Measurements from ENCODE around the gene SLBP. TPM values are rescaled to one million over a fixed set of nuclear protein-coding genes. Genes with fewer than 3 reads are reported as not detected.

The SLBP gene
- polyA plus RNA-seq (2013, experiment 1 of 2) = 52.1 TPM
- 51.7 TPM for polyA plus RNA-seq (2013, experiment 2 of 2)

DNA sequence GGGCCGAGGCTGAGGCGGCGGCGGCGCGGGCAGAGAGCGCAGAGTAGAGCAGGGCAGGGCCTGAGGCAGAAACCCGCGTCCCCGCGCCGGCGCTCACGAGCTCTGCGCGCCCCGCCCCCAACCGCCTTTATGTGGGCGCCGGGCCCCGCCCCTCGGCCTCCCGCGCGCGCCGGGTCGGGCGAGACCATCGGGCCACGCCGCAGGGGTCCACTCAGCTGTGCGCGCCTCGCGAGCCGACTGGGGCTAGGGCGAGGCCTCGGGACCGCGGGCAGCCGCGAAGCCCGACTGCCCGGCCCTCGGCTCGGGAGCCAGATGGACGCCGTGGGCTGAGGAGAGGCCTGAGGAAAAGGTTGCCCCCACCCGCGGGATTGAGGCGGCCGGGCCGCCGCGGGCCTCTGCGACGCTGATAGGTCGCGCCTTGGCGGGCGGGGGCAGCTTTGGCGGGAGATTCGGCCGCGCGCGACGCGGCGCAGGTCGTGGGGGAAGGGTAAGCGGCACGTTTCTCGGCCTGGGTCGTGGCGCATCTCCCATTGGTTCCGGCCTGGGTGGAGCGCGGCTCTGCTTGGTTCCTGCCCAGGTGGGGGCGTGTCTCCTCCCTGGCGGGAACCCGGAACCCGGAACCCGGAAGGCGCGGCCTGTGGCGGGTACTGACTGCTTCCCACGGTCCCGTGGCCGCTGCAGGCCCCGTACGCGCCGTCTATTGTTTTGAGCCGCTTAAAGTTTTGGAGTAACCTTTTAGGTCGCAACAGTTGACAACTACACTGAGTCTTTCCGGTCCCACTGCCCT lies at the start of gene SLBP:
Gene SLBP, minus strand, starts transcription at position 104 of the 787 bp plus-strand sequence. CDS start 131 bp downstream, outside the sequence.
- no peaks in the 10 kb centered on the region for H3K27me3 ChIP-seq (ENCODE audit: insufficient read depth, low read length)
- peak within 1 kb of the TSS; percentile 98 for H3K9ac ChIP-seq (ENCODE audit: low read depth, low read length)
- no peaks in the 10 kb centered on the region for H3K9me3 ChIP-seq (ENCODE audit: insufficient read depth, low read depth, low read length)
- H3K4me1 ChIP-seq (ENCODE audit: insufficient read depth, low read length) = no peaks in the 10 kb centered on the region
- peaks cover 28% of the 10 kb centered on the region for H3K36me3 ChIP-seq (ENCODE audit: insufficient read depth, low read length)
- WGBS = under 1% methylated on average over 98 of the region's 98 CpGs
- peak within 1 kb of the TSS; percentile 81 for H3K4me3 ChIP-seq (ENCODE audit: low read length)
- H3K27ac ChIP-seq (ENCODE audit: low read depth, low read length) = peak within 1 kb of the TSS; percentile 99

DNA sequence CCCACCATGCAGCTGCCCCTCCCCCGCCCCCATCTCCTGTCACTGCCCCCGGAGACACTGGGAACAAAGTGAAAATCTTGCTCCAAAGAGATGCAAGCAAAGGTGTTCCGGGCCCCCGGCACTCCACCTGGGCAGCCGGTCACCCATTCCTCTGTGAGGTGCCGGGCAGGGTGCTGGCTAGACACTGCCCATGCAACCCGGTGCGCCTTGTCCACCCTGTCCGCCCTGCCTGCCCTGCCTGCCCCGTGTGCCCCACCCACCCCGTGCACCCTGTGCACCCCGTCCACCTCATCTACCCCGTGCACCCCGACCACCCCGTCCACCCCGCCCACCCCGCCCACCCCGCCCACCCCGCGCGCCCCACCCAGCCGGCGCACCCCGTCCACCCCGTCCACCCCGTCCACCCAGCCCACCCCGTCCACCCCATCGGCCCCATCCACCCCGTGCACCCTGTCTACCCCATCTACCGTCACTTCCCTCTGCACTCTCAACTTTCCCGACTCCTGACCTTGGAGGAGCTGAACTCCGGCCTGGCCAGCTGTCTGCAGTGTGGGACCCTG lies 49.1 kb upstream of the SLBP start:
- Histone ChIP-seq H3K9me3 (ENCODE audit: insufficient read depth, low read depth, low read length) (no peaks in the 10 kb centered on the region), H3K4me1 (ENCODE audit: insufficient read depth, low read length) (peaks cover 9% of the 10 kb centered on the region), H3K9ac (ENCODE audit: low read depth, low read length) (no peak overlapping the region), H3K4me3 (ENCODE audit: low read length) (no peak overlapping the region), H3K27ac (ENCODE audit: low read depth, low read length) (no peak overlapping the region), H3K36me3 (ENCODE audit: insufficient read depth, low read length) (no peaks in the 10 kb centered on the region), H3K27me3 (ENCODE audit: insufficient read depth, low read length) (no peaks in the 10 kb centered on the region; the same call in 1 of the 2 replicates)
- 78% methylated on average over 21 of the region's 32 CpGs for WGBS

DNA sequence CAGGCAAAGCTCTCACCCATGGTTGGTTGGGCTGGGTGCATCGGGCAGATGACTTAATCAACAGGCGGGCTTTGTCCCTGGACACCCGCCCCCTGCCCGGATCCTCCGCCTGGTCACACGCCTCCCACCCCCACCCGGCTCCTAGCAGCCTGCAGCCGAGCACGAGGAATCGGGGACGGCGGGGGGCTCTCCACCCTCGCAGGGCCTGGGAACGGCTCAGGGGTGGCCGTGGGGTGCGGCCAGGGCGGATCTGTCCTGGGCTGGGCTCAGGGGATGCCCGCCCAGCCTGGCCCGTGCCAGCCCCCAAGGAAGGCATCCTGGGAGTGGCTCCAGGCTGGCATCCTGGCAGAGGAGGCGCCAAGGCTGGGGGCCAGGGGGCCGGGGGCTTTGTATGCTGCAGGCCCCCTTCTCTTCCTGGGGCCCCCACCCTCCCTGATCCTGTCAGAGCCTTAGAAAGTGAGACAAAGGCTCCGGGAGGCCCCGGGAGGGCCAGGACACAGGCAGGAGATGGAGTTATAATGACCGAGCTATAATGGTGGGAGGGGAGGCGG lies 48.5 kb upstream of the SLBP start:
- H3K27me3 ChIP-seq (ENCODE audit: insufficient read depth, low read length) = no peaks in the 10 kb centered on the region; the same call in 1 of the 2 replicates
- H3K9me3 ChIP-seq (ENCODE audit: insufficient read depth, low read depth, low read length) = no peaks in the 10 kb centered on the region
- no peaks in the 10 kb centered on the region for H3K36me3 ChIP-seq (ENCODE audit: insufficient read depth, low read length)
- peaks cover 3% of the 10 kb centered on the region for H3K4me1 ChIP-seq (ENCODE audit: insufficient read depth, low read length)
- no peak overlapping the region for H3K9ac ChIP-seq (ENCODE audit: low read depth, low read length)
- no peak overlapping the region for H3K27ac ChIP-seq (ENCODE audit: low read depth, low read length)
- WGBS = 66% methylated on average over 25 of the region's 25 CpGs
- H3K4me3 ChIP-seq (ENCODE audit: low read length) = no peak overlapping the region

DNA sequence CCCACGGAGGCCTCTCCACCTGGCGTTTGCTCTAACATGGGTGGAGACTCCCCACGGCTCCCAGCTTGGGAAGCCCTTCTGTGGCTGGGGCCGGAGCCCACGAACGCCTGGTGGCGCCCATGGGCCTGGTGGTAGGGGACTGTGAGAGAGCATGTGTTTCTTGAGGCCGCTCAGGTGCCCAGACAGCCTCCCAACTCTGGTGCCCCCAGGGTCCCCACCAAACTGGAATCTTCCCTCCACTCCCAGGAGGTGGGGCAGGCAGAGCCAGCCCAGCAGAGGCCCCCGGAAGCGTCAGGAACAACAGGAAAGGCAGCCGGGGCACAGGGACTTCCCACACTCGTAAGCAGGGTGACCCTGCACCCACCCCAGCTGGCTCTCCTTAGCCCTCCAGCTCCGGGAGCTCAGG lies 47.7 kb upstream of the SLBP start:
- WGBS = 81% methylated on average over 13 of the region's 13 CpGs
- no peak overlapping the region for H3K9ac ChIP-seq (ENCODE audit: low read depth, low read length)
- no peaks in the 10 kb centered on the region for H3K9me3 ChIP-seq (ENCODE audit: insufficient read depth, low read depth, low read length)
- no peaks in the 10 kb centered on the region for H3K4me1 ChIP-seq (ENCODE audit: insufficient read depth, low read length)
- no peaks in the 10 kb centered on the region for H3K36me3 ChIP-seq (ENCODE audit: insufficient read depth, low read length)
- no peaks in the 10 kb centered on the region for H3K27me3 ChIP-seq (ENCODE audit: insufficient read depth, low read length)
- no peak overlapping the region for H3K4me3 ChIP-seq (ENCODE audit: low read length)
- no peak overlapping the region for H3K27ac ChIP-seq (ENCODE audit: low read depth, low read length)

DNA sequence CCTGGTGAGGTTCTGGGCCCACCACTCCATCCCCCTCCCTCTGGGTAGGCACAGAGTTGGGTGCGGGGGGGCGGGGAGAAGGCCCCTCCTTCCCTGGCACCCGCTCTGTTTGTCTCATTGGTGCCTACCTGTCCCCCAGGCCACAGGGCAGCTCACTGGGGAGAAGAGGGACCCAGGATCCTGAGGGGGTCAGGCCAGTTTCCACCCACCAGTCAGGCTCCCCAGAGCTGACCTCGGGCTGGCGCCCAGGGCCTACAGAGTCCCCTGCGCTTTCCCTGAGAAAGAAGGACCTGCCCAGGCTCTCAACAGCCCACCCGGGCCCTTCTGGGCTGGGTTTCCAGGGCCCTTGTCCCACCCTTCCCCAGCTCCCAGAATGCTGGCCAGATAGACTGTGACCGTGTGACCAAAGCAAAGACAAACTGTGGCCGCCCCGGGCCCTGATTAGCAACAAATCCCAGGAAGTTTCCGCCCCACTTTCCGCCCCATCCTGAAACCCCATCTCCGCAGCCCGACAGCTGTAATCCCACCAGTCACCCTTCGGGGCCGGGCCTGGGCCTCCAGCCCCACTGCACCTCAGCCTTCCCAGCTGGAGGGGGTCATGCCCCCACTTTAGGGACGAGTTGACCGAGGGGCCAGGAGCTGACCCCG lies 47.2 kb upstream of the SLBP start:
- Histone ChIP-seq H3K4me1 (ENCODE audit: insufficient read depth, low read length) (no peaks in the 10 kb centered on the region), H3K9ac (ENCODE audit: low read depth, low read length) (no peak overlapping the region), H3K27ac (ENCODE audit: low read depth, low read length) (no peak overlapping the region), H3K36me3 (ENCODE audit: insufficient read depth, low read length) (no peaks in the 10 kb centered on the region), H3K9me3 (ENCODE audit: insufficient read depth, low read depth, low read length) (no peaks in the 10 kb centered on the region), H3K4me3 (ENCODE audit: low read length) (no peak overlapping the region), H3K27me3 (ENCODE audit: insufficient read depth, low read length) (no peaks in the 10 kb centered on the region)
- 82% methylated on average over 19 of the region's 19 CpGs for WGBS

DNA sequence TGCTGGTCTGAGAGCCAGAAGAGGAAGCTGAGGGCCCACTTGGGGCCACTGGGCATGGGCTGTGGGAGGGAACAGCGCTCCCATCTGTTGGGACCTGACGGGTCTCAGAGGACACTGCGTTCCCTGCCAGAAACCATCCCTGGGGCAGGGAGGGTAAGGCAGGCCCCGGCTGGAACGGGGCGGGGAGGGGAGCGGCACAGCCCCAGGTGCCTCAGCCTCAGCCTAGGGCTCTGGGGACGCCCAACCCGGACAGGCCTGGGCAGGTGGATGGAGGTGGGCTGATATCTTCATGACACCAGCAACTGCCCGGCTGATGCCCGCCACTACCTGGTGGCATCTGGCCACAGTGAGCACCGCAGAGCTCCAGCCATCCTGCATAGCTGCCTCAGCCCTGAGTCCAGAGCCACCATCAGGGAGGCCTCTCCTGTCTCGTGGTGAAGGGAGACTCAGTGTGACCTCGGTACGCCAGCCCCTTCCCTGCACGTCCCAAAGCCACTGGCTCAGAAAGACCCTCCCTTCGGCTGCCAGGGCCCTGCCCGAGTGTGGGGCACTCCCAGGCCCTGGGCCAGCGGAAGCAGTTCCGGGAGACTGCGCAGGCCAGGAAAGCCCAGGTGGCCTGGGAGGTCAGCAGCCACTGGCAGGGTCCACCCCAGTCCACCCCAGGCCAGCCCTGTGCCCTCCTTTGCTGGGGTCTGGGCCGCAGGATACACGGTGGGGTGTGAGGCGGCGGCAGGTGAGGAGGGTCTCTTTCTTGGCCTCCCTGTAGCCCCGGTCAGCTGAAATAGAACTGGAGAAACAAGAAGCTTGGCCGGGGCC lies 46.4 kb upstream of the SLBP start:
- Histone ChIP-seq H3K4me1 (ENCODE audit: insufficient read depth, low read length) (no peaks in the 10 kb centered on the region), H3K36me3 (ENCODE audit: insufficient read depth, low read length) (no peaks in the 10 kb centered on the region), H3K4me3 (ENCODE audit: low read length) (no peak overlapping the region), H3K27me3 (ENCODE audit: insufficient read depth, low read length) (no peaks in the 10 kb centered on the region), H3K27ac (ENCODE audit: low read depth, low read length) (no peak overlapping the region), H3K9ac (ENCODE audit: low read depth, low read length) (no peak overlapping the region), H3K9me3 (ENCODE audit: insufficient read depth, low read depth, low read length) (no peaks in the 10 kb centered on the region)
- 92% methylated on average over 27 of the region's 27 CpGs for WGBS

DNA sequence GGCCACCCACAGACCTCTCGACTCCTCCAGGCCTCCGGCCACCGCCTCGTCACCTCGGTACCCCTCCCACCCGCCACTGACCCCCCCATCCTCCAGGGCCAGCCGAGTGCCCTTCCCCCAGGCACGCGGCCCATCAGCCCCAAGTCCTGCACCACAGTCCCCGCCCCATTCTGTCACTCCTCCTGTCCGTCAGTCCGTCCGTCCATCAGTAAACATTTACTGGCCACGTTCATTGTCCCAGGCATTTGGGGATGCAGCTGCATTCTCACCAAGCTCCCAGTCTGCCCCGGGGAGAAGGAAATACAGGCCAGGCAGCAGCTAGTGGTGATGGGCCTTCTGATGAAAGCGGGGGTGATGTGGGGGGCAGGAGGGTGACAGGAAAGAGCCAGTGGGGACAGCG lies 45.7 kb upstream of the SLBP start:
- H3K9ac ChIP-seq (ENCODE audit: low read depth, low read length) = no peak overlapping the region
- H3K27ac ChIP-seq (ENCODE audit: low read depth, low read length) = no peak overlapping the region
- no peaks in the 10 kb centered on the region for H3K27me3 ChIP-seq (ENCODE audit: insufficient read depth, low read length)

DNA sequence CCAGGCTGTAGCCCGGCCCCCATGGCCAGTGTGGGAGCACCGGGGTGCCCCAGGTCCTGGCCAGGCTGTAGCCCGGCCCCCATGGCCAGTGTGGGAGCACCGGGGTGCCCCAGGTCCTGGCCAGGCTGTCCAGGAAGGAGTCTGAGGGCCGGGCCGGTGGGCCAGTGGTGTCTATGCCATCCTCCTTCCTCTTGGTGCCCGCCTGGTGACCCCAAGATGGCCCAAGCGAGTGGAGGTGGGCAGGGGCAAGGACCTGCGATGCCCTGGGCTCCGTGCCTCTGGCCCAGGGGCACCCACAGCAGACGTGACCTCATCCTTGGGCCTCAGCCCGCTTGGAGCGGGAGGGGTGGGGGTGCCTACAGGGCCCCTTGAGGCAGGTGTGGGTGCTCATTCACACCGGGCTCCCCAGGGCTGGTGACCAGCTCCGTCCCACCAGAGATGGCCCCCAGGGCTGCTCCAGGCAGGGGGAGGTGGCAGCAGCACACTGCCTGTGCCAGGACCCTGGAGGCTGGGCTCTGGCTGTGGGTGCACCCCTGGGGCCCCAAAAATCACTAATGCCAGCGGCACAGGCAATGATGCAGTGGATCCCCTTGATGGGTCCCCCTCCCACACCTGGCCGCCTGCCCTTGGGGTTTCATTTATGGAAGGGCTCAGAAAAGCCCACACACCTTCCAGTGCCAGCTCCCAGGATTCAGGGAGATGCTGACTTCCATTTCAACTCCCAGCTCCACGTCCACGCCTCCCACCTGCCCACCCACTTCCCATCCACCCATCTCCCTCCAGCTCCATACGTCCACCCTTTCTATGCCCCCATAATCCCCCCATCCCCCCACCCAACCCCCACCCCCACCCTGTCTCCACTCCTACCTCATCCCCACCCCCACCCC lies 45.0 kb upstream of the SLBP start:
- Histone ChIP-seq H3K27me3 (ENCODE audit: insufficient read depth, low read length) (no peaks in the 10 kb centered on the region), H3K9ac (ENCODE audit: low read depth, low read length) (no peak overlapping the region), H3K4me1 (ENCODE audit: insufficient read depth, low read length) (peaks cover 3% of the 10 kb centered on the region; the same call in 1 of the 2 replicates), H3K27ac (ENCODE audit: low read depth, low read length) (no peak overlapping the region), H3K4me3 (ENCODE audit: low read length) (no peak overlapping the region), H3K36me3 (ENCODE audit: insufficient read depth, low read length) (no peaks in the 10 kb centered on the region), H3K9me3 (ENCODE audit: insufficient read depth, low read depth, low read length) (no peaks in the 10 kb centered on the region)
- WGBS = 87% methylated on average over 19 of the region's 20 CpGs

More for the DNA sequence above, 45.7 kb upstream of the SLBP start:
- 71% methylated on average over 17 of the region's 17 CpGs for WGBS
- H3K9me3 ChIP-seq (ENCODE audit: insufficient read depth, low read depth, low read length) = no peaks in the 10 kb centered on the region
- no peak overlapping the region for H3K4me3 ChIP-seq (ENCODE audit: low read length)
- no peaks in the 10 kb centered on the region for H3K36me3 ChIP-seq (ENCODE audit: insufficient read depth, low read length)
- no peaks in the 10 kb centered on the region for H3K4me1 ChIP-seq (ENCODE audit: insufficient read depth, low read length)

DNA sequence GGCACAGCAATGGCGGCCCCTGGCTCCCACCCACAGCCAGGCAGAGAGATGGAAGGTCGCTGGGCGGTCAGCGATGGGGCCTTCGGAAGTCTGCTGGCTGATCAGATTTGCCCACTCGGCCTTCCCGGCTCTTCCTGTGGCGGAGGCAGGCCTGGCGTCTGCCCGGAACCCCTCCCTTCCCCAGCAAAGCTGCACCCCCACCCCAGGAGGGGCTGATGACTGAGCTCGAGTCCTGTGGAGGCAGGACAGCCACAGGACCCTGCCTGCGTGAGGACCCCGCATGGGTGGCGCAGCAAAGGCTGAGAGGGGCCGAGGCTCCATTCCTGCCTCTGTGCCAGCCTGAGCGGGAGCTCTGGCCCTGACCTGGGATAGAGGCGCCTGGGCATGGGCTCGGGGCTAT lies 44.0 kb upstream of the SLBP start:
- no peaks in the 10 kb centered on the region for H3K9me3 ChIP-seq (ENCODE audit: insufficient read depth, low read depth, low read length)
- peaks cover 4% of the 10 kb centered on the region; the same call in 1 of the 2 replicates for H3K4me1 ChIP-seq (ENCODE audit: insufficient read depth, low read length)
- no peaks in the 10 kb centered on the region for H3K27me3 ChIP-seq (ENCODE audit: insufficient read depth, low read length)
- no peaks in the 10 kb centered on the region for H3K36me3 ChIP-seq (ENCODE audit: insufficient read depth, low read length)
- 86% methylated on average over 18 of the region's 18 CpGs for WGBS
- no peak overlapping the region for H3K27ac ChIP-seq (ENCODE audit: low read depth, low read length)
- no peak overlapping the region for H3K4me3 ChIP-seq (ENCODE audit: low read length)
- H3K9ac ChIP-seq (ENCODE audit: low read depth, low read length) = no peak overlapping the region

DNA sequence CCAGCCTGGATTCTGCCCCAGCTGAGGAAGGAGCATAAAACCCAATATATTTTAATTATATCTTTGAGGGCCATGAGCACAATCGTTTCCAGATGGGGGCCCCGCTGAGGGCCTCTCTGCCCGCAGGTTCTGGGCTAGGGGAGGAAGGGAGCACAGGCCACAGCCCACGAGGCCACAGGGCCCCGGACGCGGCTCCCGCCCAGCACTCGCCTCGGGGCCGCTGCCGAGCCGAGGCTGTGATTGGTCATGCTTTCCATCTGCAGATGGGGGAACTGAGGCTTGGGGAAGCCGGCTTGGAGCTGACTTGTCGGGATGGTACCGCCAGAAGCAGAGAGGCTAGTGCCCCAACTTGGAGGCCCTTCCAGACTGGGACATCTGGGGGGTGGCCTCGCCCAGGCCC lies 43.2 kb upstream of the SLBP start:
- Histone ChIP-seq H3K9ac (ENCODE audit: low read depth, low read length) (no peak overlapping the region), H3K36me3 (ENCODE audit: insufficient read depth, low read length) (no peaks in the 10 kb centered on the region), H3K4me1 (ENCODE audit: insufficient read depth, low read length) (peaks cover 4% of the 10 kb centered on the region; the same call in 1 of the 2 replicates), H3K4me3 (ENCODE audit: low read length) (no peak overlapping the region), H3K27me3 (ENCODE audit: insufficient read depth, low read length) (no peaks in the 10 kb centered on the region), H3K9me3 (ENCODE audit: insufficient read depth, low read depth, low read length) (no peaks in the 10 kb centered on the region), H3K27ac (ENCODE audit: low read depth, low read length) (no peak overlapping the region)
- WGBS = 93% methylated on average over 17 of the region's 17 CpGs
